ENCODE results near the gene RAB11FIP4.

RAB11FIP4 gene

GRCh38 chr17:31401456-31402254 is 10.2 kb downstream of the RAB11FIP4 start:
- peak in 1 of 10 donors; percentile 5 for DNase-seq
- intact Hi-C loops (cut with DNase I) = no loop called here

- intact Hi-C loops (cut with DNase I) = no loop called here
- DNase-seq = peak in 3 of 10 donors; percentile 12 to 67 (median 46)
These were observed 12.8 kb downstream of the RAB11FIP4 start for GRCh38 chr17:31404028-31404949.

- intact Hi-C loops (cut with DNase I) = no loop called here
- DNase-seq = peak in 3 of 10 donors; percentile 21 to 83 (median 68)
These were observed 14.5 kb downstream of the RAB11FIP4 start for GRCh38 chr17:31405890-31406371.

GRCh38 chr17:31408586-31408985 is 17.1 kb downstream of the RAB11FIP4 start:
- intact Hi-C loops (cut with DNase I) = no loop called here

GRCh38 chr17:31411707-31412285 is 20.3 kb downstream of the RAB11FIP4 start:
- intact Hi-C loops (cut with DNase I) = loop anchor here (2.0 kb wide), 1 partner anchor 19 kb away; no protein-coding TSS in a partner anchor
- DNase-seq = peak in 4 of 10 donors; percentile 24 to 65 (median 50)

More at GRCh38 chr17:31408586-31408985, 17.1 kb downstream of the RAB11FIP4 start:
- peak in 3 of 10 donors; percentile 21 to 76 (median 25) for DNase-seq

- intact Hi-C loops (cut with DNase I) = loop anchor here (2.0 kb wide), 1 partner anchor 20 kb away; no protein-coding TSS in a partner anchor
- DNase-seq = peak in 4 of 10 donors; percentile 9 to 79 (median 45)
These were observed 21.0 kb downstream of the RAB11FIP4 start for GRCh38 chr17:31412511-31412910.

- intact Hi-C loops (cut with DNase I) = loop anchor here (2.0 kb wide), 1 partner anchor 20 kb away; no protein-coding TSS in a partner anchor
- DNase-seq = peak in 4 of 10 donors; percentile 5 to 57 (median 33)
These were observed 21.8 kb downstream of the RAB11FIP4 start for GRCh38 chr17:31413081-31413799.

GRCh38 chr17:31413874-31414549 is 22.5 kb downstream of the RAB11FIP4 start:
- DNase-seq = peak; percentile 58 to 97 (median 78)
- intact Hi-C loops (cut with DNase I) = loop anchor here (2.0 kb wide), 1 partner anchor 21 kb away; no protein-coding TSS in a partner anchor

GRCh38 chr17:31414550-31414918 is 23.1 kb downstream of the RAB11FIP4 start:
- DNase-seq = peak in 2 of 10 donors; percentile 21 to 73
- intact Hi-C loops (cut with DNase I) = no loop called here

- peak in 4 of 10 donors; percentile 7 to 77 (median 31) for DNase-seq
- intact Hi-C loops (cut with DNase I) = no loop called here
These were observed 23.6 kb downstream of the RAB11FIP4 start for GRCh38 chr17:31415004-31415454.

GRCh38 chr17:31415640-31416502 is 24.4 kb downstream of the RAB11FIP4 start:
- peak in 4 of 10 donors; percentile 26 to 78 (median 51) for DNase-seq

GRCh38 chr17:31416503-31416923 is 25.0 kb downstream of the RAB11FIP4 start:
- DNase-seq = peak; percentile 75 to 98 (median 86)
- intact Hi-C loops (cut with DNase I) = no loop called here

More at GRCh38 chr17:31415640-31416502, 24.4 kb downstream of the RAB11FIP4 start:
- intact Hi-C loops (cut with DNase I) = no loop called here

GRCh38 chr17:31417051-31417792 is 25.7 kb downstream of the RAB11FIP4 start:
- DNase-seq = peak in 4 of 10 donors; percentile 14 to 81 (median 46)
- intact Hi-C loops (cut with DNase I) = no loop called here

- peak in 2 of 10 donors; percentile 2 to 35 for DNase-seq
- intact Hi-C loops (cut with DNase I) = no loop called here
These were observed 27.4 kb downstream of the RAB11FIP4 start for GRCh38 chr17:31418773-31419350.

GRCh38 chr17:31422443-31422842 is 31.0 kb downstream of the RAB11FIP4 start:
- DNase-seq = no peak
- intact Hi-C loops (cut with DNase I) = no loop called here

GRCh38 chr17:31424944-31425281 is 33.4 kb downstream of the RAB11FIP4 start:
- peak in 1 of 10 donors; percentile 8 for DNase-seq
- intact Hi-C loops (cut with DNase I) = no loop called here
